PC-9 (cell line): ENCODE measurements around the gene CYP1A2. TPM values are rescaled to one million over a fixed set of nuclear protein-coding genes. Genes with fewer than 3 reads are reported as not detected.
"Not testable (repeated sequence)": the region's sequence is repeated elsewhere in the genome, so short reads cannot be mapped to it uniquely, and the experiment has no call there.

Source experiments
- BruUV-seq: library from RNA; stranded (reverse); fragments of 400-500 nt; replicated peaks from 2 replicates; lab custom pipeline; 2021; lab: Mats Ljungman, UMichigan
- CTCF ChIA-PET: fragments of 300-600 bp; sonication (Branson Sonifier 250); formaldehyde crosslinking; loops from one replicate; lab custom pipeline; 2022; ENCODE audit warnings: antibody characterized with exemption; lab: Charles Lee
- POLR2A ChIA-PET: fragments of 300-600 bp; sonication (Branson Sonifier 250); formaldehyde crosslinking; loops from one replicate; lab custom pipeline; 2022; ENCODE audit warnings: antibody characterized with exemption; ENCODE audit not compliant: unreplicated experiment; lab: Charles Lee
- DNase-seq, 2 experiments: peaks; one replicate each; pipeline versions ENCODE4 v3.0.0 to v3.0.0-alpha.2; 2015 to 2022; ENCODE audit warnings: mixed read lengths in 1 of 2
- H2AFZ ChIP-seq: fragments of 200-600 bp; sonication (generic); 2 replicates; pipeline ENCODE4 v1.8.1; 2017; ENCODE audit warnings: antibody characterized with exemption
- H3F3A ChIP-seq: fragments of 200-600 bp; sonication (generic); 2 replicates; pipeline ENCODE4 v1.8.1; 2017; ENCODE audit warnings: antibody characterized with exemption, mild to moderate bottlenecking, low read depth; ENCODE audit not compliant: insufficient read depth
- H3K27ac ChIP-seq: fragments of 200-600 bp; sonication (generic); 2 replicates; pipeline ENCODE4 v1.6.1; 2016; ENCODE audit warnings: mixed run types
- H3K27me3 ChIP-seq: fragments of 200-600 bp; sonication (generic); 2 replicates; pipeline ENCODE4 v1.6.1; 2016; ENCODE audit warnings: low read depth, mixed run types; ENCODE audit not compliant: insufficient read depth
- H3K36me3 ChIP-seq: fragments of 200-600 bp; sonication (generic); 2 replicates; pipeline ENCODE4 v1.6.1; 2016; ENCODE audit warnings: low read depth, mixed run types
- H3K4me1 ChIP-seq: fragments of 200-600 bp; sonication (generic); replicated peaks from 2 replicates; pipeline ENCODE4 v1.6.1; 2016; ENCODE audit warnings: mixed run types; ENCODE audit not compliant: insufficient read depth
- H3K4me2 ChIP-seq: fragments of 200-600 bp; sonication (generic); 2 replicates; pipeline ENCODE4 v1.6.1; 2017; ENCODE audit warnings: mixed run types
- H3K4me3 ChIP-seq: fragments of 200-600 bp; sonication (generic); 2 replicates; pipeline ENCODE4 v1.6.1; 2016; ENCODE audit warnings: mixed run types
- H3K79me2 ChIP-seq: fragments of 200-600 bp; sonication (generic); 2 replicates; pipeline ENCODE4 v1.6.1; 2017; ENCODE audit warnings: low read depth, mixed run types
- H3K9me2 ChIP-seq: fragments of 200-600 bp; sonication (generic); 2 replicates; pipeline ENCODE4 v1.8.1; 2017; ENCODE audit warnings: mild to moderate bottlenecking; ENCODE audit not compliant: insufficient read depth
- H3K9me3 ChIP-seq: fragments of 200-600 bp; sonication (generic); 2 replicates; pipeline ENCODE4 v1.8.1; 2016; ENCODE audit warnings: low read depth; ENCODE audit not compliant: insufficient read depth
- H4K20me1 ChIP-seq: fragments of 200-600 bp; sonication (generic); 2 replicates; pipeline ENCODE4 v1.8.1; 2017; ENCODE audit not compliant: insufficient read depth
- CTCF ChIP-seq: fragments of 200-600 bp; sonication (generic); conservative IDR thresholded peaks from 2 replicates; pipeline ENCODE4 v1.6.1; 2017; ENCODE audit warnings: mixed run types, antibody characterized with exemption, mild to moderate bottlenecking, moderate library complexity
- EZH2 ChIP-seq: fragments of 200-600 bp; sonication (generic); IDR thresholded peaks from 2 replicates; pipeline ENCODE4 v1.8.0; 2017; ENCODE audit warnings: antibody characterized with exemption, low read depth
- intact Hi-C: fragments of 100-400 bp; cut with micrococcal nuclease; formaldehyde crosslinking; loops from one replicate; pipeline ENCODE4 v1.10.0; 2022; ENCODE audit not compliant: unreplicated experiment
- total RNA-seq: library from RNA; stranded (reverse); gene quantifications from 2 replicates; pipeline ENCODE4 v1.2.3, GENCODE V29; 2021

CYP1A2 gene
- total RNA-seq, 1 experiment from 2014 or later: not detected

GRCh38 chr15:74735305-74735704 is 13.3 kb upstream of the CYP1A2 start:
- H3K27ac ChIP-seq: no peak overlapping the region
- POLR2A ChIA-PET: no interaction called here
- no TSS peak for BruUV-seq
- no peaks in the 10 kb centered on the region for H3K79me2 ChIP-seq
- peaks cover 27% of the 10 kb centered on the region for H3K27me3 ChIP-seq
- CTCF ChIA-PET: no interaction called here
- H3F3A ChIP-seq: no peaks in the 10 kb centered on the region
- H2AFZ ChIP-seq: no peak overlapping the region
- H3K4me3 ChIP-seq: no peak overlapping the region
- H3K9me2 ChIP-seq: no peaks in the 10 kb centered on the region
- intact Hi-C loops: no loop called here
- no peaks in the 10 kb centered on the region for H3K36me3 ChIP-seq
- no peak overlapping the region for H3K4me2 ChIP-seq
- H3K4me1 ChIP-seq: no peaks in the 10 kb centered on the region
- no peaks in the 10 kb centered on the region for H4K20me1 ChIP-seq
- DNase-seq: no peak
- TF ChIP-seq CTCF: no peak
- TF ChIP-seq EZH2: no peak
- no peaks in the 10 kb centered on the region for H3K9me3 ChIP-seq

- DNase-seq, POLR2A ChIA-PET, BruUV-seq: not testable (repeated sequence)
Measured at GRCh38 chr15:74738239-74738638, 10.4 kb upstream of the CYP1A2 start.

GRCh38 chr15:74742422-74742821 is 6.2 kb upstream of the CYP1A2 start:
- Histone ChIP-seq H3K9me2 (no peaks in the 10 kb centered on the region), H3K36me3 (no peaks in the 10 kb centered on the region), H3K4me3 (no peak overlapping the region), H3K27me3 (peaks cover 33% of the 10 kb centered on the region; the same call in 1 of the 2 replicates), H3K27ac (no peak overlapping the region), H4K20me1 (no peaks in the 10 kb centered on the region), H3F3A (no peaks in the 10 kb centered on the region), H3K79me2 (no peaks in the 10 kb centered on the region), H3K4me1 (no peaks in the 10 kb centered on the region), H2AFZ (no peak overlapping the region), H3K4me2 (no peak overlapping the region), H3K9me3 (no peaks in the 10 kb centered on the region)
- no TSS peak for BruUV-seq
- POLR2A ChIA-PET: no interaction called here
- CTCF ChIA-PET: interaction anchor here (0.7 kb wide), 1 partner anchor 79 kb away, joined by 4 read pairs; no protein-coding TSS in a partner anchor
- DNase-seq: no peak
- intact Hi-C loops: no loop called here
- TF ChIP-seq EZH2 (no peak), CTCF (no peak)

More at GRCh38 chr15:74738239-74738638, 10.4 kb upstream of the CYP1A2 start:
- H2AFZ ChIP-seq, H3K4me1 ChIP-seq, intact Hi-C loops, H3K79me2 ChIP-seq, H4K20me1 ChIP-seq, H3F3A ChIP-seq, H3K36me3 ChIP-seq, H3K27ac ChIP-seq, H3K9me2 ChIP-seq, H3K4me3 ChIP-seq, H3K4me2 ChIP-seq, CTCF ChIA-PET, H3K9me3 ChIP-seq: not testable (repeated sequence)
- peaks cover 36% of the 10 kb centered on the region for H3K27me3 ChIP-seq

GRCh38 chr15:74746389-74746788 is 2.3 kb upstream of the CYP1A2 start:
- CTCF ChIA-PET: no interaction called here
- TF ChIP-seq CTCF (no peak), EZH2 (no peak)

More at GRCh38 chr15:74746389-74746788, 2.3 kb upstream of the CYP1A2 start:
- no TSS peak for BruUV-seq
- Histone ChIP-seq H3K27me3 (peaks cover 19% of the 10 kb centered on the region; the same call in 1 of the 2 replicates), H3K9me2 (no peaks in the 10 kb centered on the region), H3K9me3 (no peaks in the 10 kb centered on the region), H3K36me3 (no peaks in the 10 kb centered on the region), H3F3A (no peaks in the 10 kb centered on the region), H3K4me3 (no peak overlapping the region), H2AFZ (no peak overlapping the region), H3K79me2 (no peaks in the 10 kb centered on the region), H3K4me2 (no peak overlapping the region), H3K27ac (no peak overlapping the region), H4K20me1 (no peaks in the 10 kb centered on the region), H3K4me1 (no peaks in the 10 kb centered on the region)
- POLR2A ChIA-PET: no interaction called here
- no peak for DNase-seq
- intact Hi-C loops: no loop called here
